Measurements from ENCODE around the gene KDR.

The KDR gene

GRCh38 chr4:55123791-55124190 lies 1.6 kb downstream of the KDR start:
- DNase-seq (ENCODE audit: low spot score), result no peak

- DNase-seq (ENCODE audit: low spot score), result no peak
These were observed 3.2 kb downstream of the KDR start for GRCh38 chr4:55122235-55122634.

- DNase-seq (ENCODE audit: low spot score), result no peak
These were observed 4.1 kb downstream of the KDR start for GRCh38 chr4:55121246-55121645.

GRCh38 chr4:55118397-55118796 lies 7.0 kb downstream of the KDR start:
- no peak for DNase-seq (ENCODE audit: low spot score)

- DNase-seq (ENCODE audit: low spot score), result no peak
These were observed 7.9 kb downstream of the KDR start for GRCh38 chr4:55117511-55117910.

GRCh38 chr4:55116450-55116849 lies 8.9 kb downstream of the KDR start:
- no peak for DNase-seq (ENCODE audit: low spot score)

- DNase-seq (ENCODE audit: low spot score), result no peak
These were observed 13.8 kb downstream of the KDR start for GRCh38 chr4:55111601-55112000.

GRCh38 chr4:55110131-55110530 lies 15.3 kb downstream of the KDR start:
- no peak for DNase-seq (ENCODE audit: low spot score)

- no peak for DNase-seq (ENCODE audit: low spot score)
These were observed 18.3 kb downstream of the KDR start for GRCh38 chr4:55107054-55107453.

GRCh38 chr4:55103224-55103623 lies 22.2 kb downstream of the KDR start:
- no peak for DNase-seq (ENCODE audit: low spot score)

GRCh38 chr4:55099816-55100215 lies 25.6 kb downstream of the KDR start:
- no peak for DNase-seq (ENCODE audit: low spot score)

- no peak for DNase-seq (ENCODE audit: low spot score)
These were observed 26.8 kb downstream of the KDR start for GRCh38 chr4:55098456-55099204.

GRCh38 chr4:55096619-55097018 lies 28.8 kb downstream of the KDR start:
- no peak for DNase-seq (ENCODE audit: low spot score)

- DNase-seq (ENCODE audit: low spot score), result no peak
These were observed 29.4 kb downstream of the KDR start for GRCh38 chr4:55096045-55096444.

- no peak for DNase-seq (ENCODE audit: low spot score)
These were observed 32.9 kb downstream of the KDR start for GRCh38 chr4:55092504-55092903.

GRCh38 chr4:55089916-55090315 lies 35.5 kb downstream of the KDR start:
- no peak for DNase-seq (ENCODE audit: low spot score)

- no peak for DNase-seq (ENCODE audit: low spot score)
These were observed 37.5 kb downstream of the KDR start for GRCh38 chr4:55087913-55088260.

- no peak for DNase-seq (ENCODE audit: low spot score)
These were observed 38.1 kb downstream of the KDR start for GRCh38 chr4:55087009-55087912.

GRCh38 chr4:55086578-55086977 lies 38.8 kb downstream of the KDR start:
- DNase-seq (ENCODE audit: low spot score), result no peak

- no peak for DNase-seq (ENCODE audit: low spot score)
These were observed 41.7 kb downstream of the KDR start for GRCh38 chr4:55083735-55084134.

- no peak for DNase-seq (ENCODE audit: low spot score)
These were observed 42.6 kb downstream of the KDR start for GRCh38 chr4:55082756-55083155.

GRCh38 chr4:55080174-55080865 lies 45.1 kb downstream of the KDR start:
- no peak for DNase-seq (ENCODE audit: low spot score)

Measured in hematopoietic multipotent progenitor cell treated with erythropoietin and hydrocortisone succinate and interleukin-3 and kit ligand, for 15 days (in vitro differentiated cells).